Effector memory CD4-positive, alpha-beta T cell (primary cell): Measurements from ENCODE around the gene MYMX.

Experiments used
- DNase-seq, 3 donors: peaks; one replicate each; pipeline ENCODE4 v3.0.0-alpha.2; 2020
- H3K27ac ChIP-seq: 2 replicates; pipeline ENCODE4 v1.7.0; 2013; ENCODE audit warnings: mild to moderate bottlenecking, low read length, moderate library complexity; ENCODE audit not compliant: insufficient read depth, poor library complexity, severe bottlenecking
- H3K27me3 ChIP-seq: replicated peaks from 2 replicates; pipeline ENCODE4 v1.7.0; 2013; ENCODE audit warnings: mild to moderate bottlenecking, low read length; ENCODE audit not compliant: insufficient read depth, control insufficient read depth, poor library complexity, severe bottlenecking
- H3K36me3 ChIP-seq: 2 replicates; pipeline ENCODE4 v1.7.0; 2013; ENCODE audit warnings: mild to moderate bottlenecking, low read length, moderate library complexity; ENCODE audit not compliant: control insufficient read depth, insufficient read depth
- H3K4me1 ChIP-seq: 2 replicates; pipeline ENCODE4 v1.7.0; 2013; ENCODE audit warnings: low read length, mild to moderate bottlenecking; ENCODE audit not compliant: control insufficient read depth, insufficient read depth, poor library complexity, severe bottlenecking
- H3K4me3 ChIP-seq: 2 replicates; pipeline ENCODE4 v1.7.0; 2013; ENCODE audit warnings: low read length, low read depth, mild to moderate bottlenecking; ENCODE audit not compliant: insufficient read depth, poor library complexity, severe bottlenecking
- H3K9me3 ChIP-seq: 2 replicates; pipeline ENCODE4 v1.7.0; 2013; ENCODE audit warnings: mild to moderate bottlenecking, low read length, moderate library complexity; ENCODE audit not compliant: control insufficient read depth

The MYMX gene

DNA sequence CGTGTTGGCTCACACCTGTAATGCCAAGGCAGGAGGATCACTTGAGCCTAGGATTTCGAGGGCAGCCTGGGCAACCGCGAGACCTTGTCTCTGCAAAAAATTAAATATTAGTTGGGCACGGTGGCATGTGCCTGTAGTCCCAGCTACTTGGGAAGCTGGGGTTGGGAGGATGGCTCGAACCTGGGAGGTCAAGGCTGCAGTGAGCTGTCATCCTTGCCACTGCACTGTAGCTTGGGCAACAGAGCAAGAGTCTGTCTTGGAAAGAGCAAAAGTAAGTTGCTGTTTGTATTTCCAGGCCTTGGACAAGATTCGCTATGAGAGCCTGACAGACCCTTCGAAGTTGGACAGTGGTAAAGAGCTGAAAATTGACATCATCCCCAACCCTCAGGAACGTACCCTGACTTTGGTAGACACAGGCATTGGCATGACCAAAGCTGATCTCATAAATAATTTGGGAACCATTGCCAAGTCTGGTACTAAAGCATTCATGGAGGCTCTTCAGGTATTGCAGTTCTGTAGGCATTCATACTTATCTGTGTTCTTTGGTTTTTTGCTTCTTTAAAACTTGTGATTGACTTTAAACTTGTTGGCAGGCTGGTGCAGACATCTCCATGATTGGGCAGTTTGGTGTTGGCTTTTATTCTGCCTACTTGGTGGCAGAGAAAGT is 32.5 kb downstream of the MYMX start:
- Histone ChIP-seq H3K9me3 (no peaks in the 10 kb centered on the region), H3K27me3 (no peaks in the 10 kb centered on the region), H3K4me3 (peak overlapping the region; percentile 80), H3K36me3 (peaks cover 58% of the 10 kb centered on the region), H3K27ac (peak overlapping the region; percentile 3), H3K4me1 (peaks cover 18% of the 10 kb centered on the region)
- no peak for DNase-seq

GRCh38 chr6:44250067-44250717 is 33.5 kb downstream of the MYMX start:
- no peak overlapping the region for H3K4me3 ChIP-seq
- no peak overlapping the region for H3K27ac ChIP-seq
- peaks cover 65% of the 10 kb centered on the region for H3K36me3 ChIP-seq

DNA sequence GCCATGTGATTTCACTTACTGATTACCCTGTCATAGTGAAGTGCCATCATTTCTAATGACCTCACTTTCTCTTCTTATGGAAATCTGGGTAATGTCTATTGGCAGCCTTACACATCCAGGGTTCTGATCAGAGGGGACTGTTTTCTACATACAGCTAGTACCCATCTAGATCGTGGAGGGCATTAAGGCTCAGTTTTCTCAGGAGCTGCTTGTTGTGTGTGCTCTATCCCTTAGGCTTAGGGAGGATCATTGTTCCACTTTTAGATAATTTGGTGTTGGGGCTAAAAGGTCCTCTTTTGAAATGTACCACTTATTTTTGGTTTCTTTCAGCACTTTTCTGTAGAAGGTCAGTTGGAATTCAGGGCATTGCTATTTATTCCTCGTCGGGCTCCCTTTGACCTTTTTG is 34.0 kb downstream of the MYMX start:
- Histone ChIP-seq H3K4me1 (peaks cover 16% of the 10 kb centered on the region), H3K36me3 (peaks cover 65% of the 10 kb centered on the region), H3K27me3 (no peaks in the 10 kb centered on the region), H3K4me3 (no peak overlapping the region), H3K27ac (no peak overlapping the region), H3K9me3 (no peaks in the 10 kb centered on the region)
- DNase-seq = no peak

More at GRCh38 chr6:44250067-44250717, 33.5 kb downstream of the MYMX start:
- Histone ChIP-seq H3K27me3 (no peaks in the 10 kb centered on the region), H3K4me1 (peaks cover 18% of the 10 kb centered on the region), H3K9me3 (no peaks in the 10 kb centered on the region)
- no peak for DNase-seq

DNA sequence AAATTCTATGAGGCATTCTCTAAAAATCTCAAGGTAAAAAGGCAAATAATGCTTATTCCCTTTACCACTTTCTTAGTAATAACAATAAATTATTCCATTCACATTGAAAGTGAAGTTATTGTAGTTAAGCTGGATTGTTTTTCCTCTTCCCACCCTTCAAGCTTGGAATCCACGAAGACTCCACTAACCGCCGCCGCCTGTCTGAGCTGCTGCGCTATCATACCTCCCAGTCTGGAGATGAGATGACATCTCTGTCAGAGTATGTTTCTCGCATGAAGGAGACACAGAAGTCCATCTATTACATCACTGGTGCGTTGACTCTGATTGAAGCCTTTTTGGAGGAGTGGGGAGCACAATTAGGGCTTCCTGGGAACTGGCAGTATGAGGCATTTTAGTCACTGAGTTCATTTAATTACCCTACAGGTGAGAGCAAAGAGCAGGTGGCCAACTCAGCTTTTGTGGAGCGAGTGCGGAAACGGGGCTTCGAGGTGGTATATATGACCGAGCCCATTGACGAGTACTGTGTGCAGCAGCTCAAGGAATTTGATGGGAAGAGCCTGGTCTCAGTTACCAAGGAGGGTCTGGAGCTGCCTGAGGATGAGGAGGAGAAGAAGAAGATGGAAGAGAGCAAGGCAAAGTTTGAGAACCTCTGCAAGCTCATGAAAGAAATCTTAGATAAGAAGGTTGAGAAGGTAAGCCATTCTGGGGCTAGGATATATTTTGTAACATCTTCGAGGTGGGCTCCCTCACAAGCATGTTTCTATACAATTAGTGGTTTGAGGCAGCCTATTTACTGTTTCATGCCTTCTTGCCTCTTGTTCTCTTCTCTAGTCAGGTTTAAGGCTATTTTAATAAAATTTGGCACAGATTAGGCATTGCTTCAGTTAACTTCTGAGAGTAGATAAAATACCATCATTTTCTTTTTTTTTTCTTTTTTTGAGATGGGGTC is 35.1 kb downstream of the MYMX start:
- H3K4me1 ChIP-seq = peaks cover 22% of the 10 kb centered on the region
- H3K9me3 ChIP-seq = no peaks in the 10 kb centered on the region
- DNase-seq = no peak
- H3K4me3 ChIP-seq = no peak overlapping the region
- H3K36me3 ChIP-seq = peaks cover 65% of the 10 kb centered on the region
- H3K27me3 ChIP-seq = no peaks in the 10 kb centered on the region
- no peak overlapping the region for H3K27ac ChIP-seq

DNA sequence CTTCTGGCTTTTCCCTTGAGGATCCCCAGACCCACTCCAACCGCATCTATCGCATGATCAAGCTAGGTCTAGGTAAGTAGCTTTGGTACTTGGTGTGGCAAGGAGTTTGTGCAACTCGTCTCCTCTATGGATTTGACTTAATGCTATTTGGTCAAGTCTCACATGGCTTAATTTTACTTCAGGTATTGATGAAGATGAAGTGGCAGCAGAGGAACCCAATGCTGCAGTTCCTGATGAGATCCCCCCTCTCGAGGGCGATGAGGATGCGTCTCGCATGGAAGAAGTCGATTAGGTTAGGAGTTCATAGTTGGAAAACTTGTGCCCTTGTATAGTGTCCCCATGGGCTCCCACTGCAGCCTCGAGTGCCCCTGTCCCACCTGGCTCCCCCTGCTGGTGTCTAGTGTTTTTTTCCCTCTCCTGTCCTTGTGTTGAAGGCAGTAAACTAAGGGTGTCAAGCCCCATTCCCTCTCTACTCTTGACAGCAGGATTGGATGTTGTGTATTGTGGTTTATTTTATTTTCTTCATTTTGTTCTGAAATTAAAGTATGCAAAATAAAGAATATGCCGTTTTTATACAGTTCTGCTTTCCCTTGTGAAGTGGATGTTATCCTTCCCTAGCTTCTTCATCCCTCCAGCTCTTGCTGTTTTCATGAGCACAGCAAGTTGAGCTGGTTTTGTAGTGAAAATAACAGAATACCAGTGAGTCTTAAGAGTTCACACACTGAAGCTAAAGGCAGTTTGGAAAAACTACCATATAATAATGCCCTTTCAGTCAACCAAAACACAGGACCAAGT is 36.8 kb downstream of the MYMX start:
- Histone ChIP-seq H3K4me3 (no peak overlapping the region), H3K4me1 (peaks cover 25% of the 10 kb centered on the region), H3K27ac (no peak overlapping the region), H3K9me3 (no peaks in the 10 kb centered on the region), H3K36me3 (peaks cover 62% of the 10 kb centered on the region), H3K27me3 (no peaks in the 10 kb centered on the region)
- peak; percentile 37 to 56 (median 42) for DNase-seq

GRCh38 chr6:44254191-44255104 is 37.7 kb downstream of the MYMX start:
- Histone ChIP-seq H3K4me1 (peaks cover 18% of the 10 kb centered on the region), H3K9me3 (no peaks in the 10 kb centered on the region), H3K27ac (no peak overlapping the region), H3K4me3 (no peak overlapping the region), H3K27me3 (no peaks in the 10 kb centered on the region), H3K36me3 (peaks cover 61% of the 10 kb centered on the region)
- DNase-seq = no peak

GRCh38 chr6:44255105-44255808 is 38.5 kb downstream of the MYMX start:
- Histone ChIP-seq H3K9me3 (no peaks in the 10 kb centered on the region), H3K36me3 (peaks cover 61% of the 10 kb centered on the region), H3K27me3 (no peaks in the 10 kb centered on the region), H3K4me1 (peaks cover 18% of the 10 kb centered on the region), H3K27ac (no peak overlapping the region), H3K4me3 (no peak overlapping the region)
- no peak for DNase-seq

- H3K9me3 ChIP-seq = no peaks in the 10 kb centered on the region
- H3K27ac ChIP-seq = peak overlapping the region; percentile 80
- DNase-seq = no peak
- H3K36me3 ChIP-seq = peaks cover 54% of the 10 kb centered on the region
- peaks cover 18% of the 10 kb centered on the region for H3K4me1 ChIP-seq
- no peaks in the 10 kb centered on the region for H3K27me3 ChIP-seq
- peak overlapping the region; percentile 82 for H3K4me3 ChIP-seq
Measured at GRCh38 chr6:44255871-44256774, 39.4 kb downstream of the MYMX start.
